GM12878 (cell line): ENCODE data around the gene C9orf72.

Experiments
- ATF2 ChIP-seq: IDR thresholded peaks from 2 replicates; pipeline ENCODE4 v1.6.1; 2012; ENCODE audit warnings: low read length, inconsistent platforms
- CHD2 ChIP-seq: IDR thresholded peaks from 2 replicates; pipeline ENCODE4 v1.6.1; 2011; ENCODE audit warnings: low read depth, low read length, improper control_type of control experiment, borderline replicate concordance
- EP300 ChIP-seq, 2 experiments: fragments of 150-350 bp in 1 of 2; IDR thresholded peaks; 2 replicates each; pipeline ENCODE4 v1.6.1; 2011 to 2012; ENCODE audit warnings: low read depth in 2 of 2, low read length in 2 of 2, borderline replicate concordance in 1 of 2, improper control_type of control experiment in 1 of 2, inconsistent platforms in 1 of 2; ENCODE audit not compliant: control insufficient read depth in 1 of 2
- EZH2 ChIP-seq: IDR thresholded peaks from 2 replicates; pipeline ENCODE4 v1.6.1; 2012; ENCODE audit warnings: low read depth, mild to moderate bottlenecking, control low read depth, inconsistent platforms, low read length, borderline replicate concordance; ENCODE audit not compliant: control insufficient read depth
- JUND ChIP-seq: IDR thresholded peaks from 2 replicates; pipeline ENCODE4 v1.6.1; 2012; ENCODE audit warnings: low read depth, mild to moderate bottlenecking, low read length, improper control_type of control experiment, moderate library complexity
- MAX ChIP-seq: IDR thresholded peaks from 2 replicates; pipeline ENCODE4 v1.6.1; 2012; ENCODE audit warnings: low read depth, low read length, improper control_type of control experiment
- MYC ChIP-seq: IDR thresholded peaks from 2 replicates; pipeline ENCODE4 v1.6.1; 2011; ENCODE audit warnings: mild to moderate bottlenecking, low read length, moderate library complexity, inconsistent platforms; ENCODE audit not compliant: insufficient read depth, insufficient replicate concordance, insufficient read length, severe bottlenecking
- POLR2AphosphoS5 ChIP-seq: IDR thresholded peaks from 2 replicates; pipeline ENCODE4 v1.6.1; 2011; ENCODE audit warnings: mild to moderate bottlenecking, low read length, inconsistent platforms
- RBBP5 ChIP-seq: fragments of 200-600 bp; sonication (generic); conservative IDR thresholded peaks from 2 replicates; pipeline ENCODE4 v1.6.1; 2016
- TAF1 ChIP-seq: IDR thresholded peaks from 2 replicates; pipeline ENCODE4 v1.6.1; 2011; ENCODE audit warnings: mild to moderate bottlenecking, low read depth, low read length, borderline replicate concordance
- TARDBP ChIP-seq: IDR thresholded peaks from 2 replicates; pipeline ENCODE4 v1.6.1; 2016; ENCODE audit warnings: borderline replicate concordance
- ZNF207 ChIP-seq: fragments of 450-650 bp; IDR thresholded peaks from 2 replicates; pipeline ENCODE4 v1.6.1; 2014; ENCODE audit warnings: antibody characterized with exemption, mild to moderate bottlenecking, borderline replicate concordance
- TF ChIP-seq, protein P1 (sequence below), 3 experiments: IDR thresholded peaks in 2 of 3; conservative IDR thresholded peaks in 1 of 3; 2 replicates each; pipeline ENCODE4 v1.5.1; 2011; ENCODE audit warnings: low read depth in 3 of 3, low read length in 3 of 3, mild to moderate bottlenecking in 3 of 3, control low read depth in 2 of 3, moderate library complexity in 2 of 3, inconsistent platforms in 1 of 3, mixed read lengths in 1 of 3; ENCODE audit not compliant: control insufficient read depth in 2 of 3, insufficient read depth in 1 of 3; ENCODE audit errors: extremely low read depth in 1 of 3

DNA sequence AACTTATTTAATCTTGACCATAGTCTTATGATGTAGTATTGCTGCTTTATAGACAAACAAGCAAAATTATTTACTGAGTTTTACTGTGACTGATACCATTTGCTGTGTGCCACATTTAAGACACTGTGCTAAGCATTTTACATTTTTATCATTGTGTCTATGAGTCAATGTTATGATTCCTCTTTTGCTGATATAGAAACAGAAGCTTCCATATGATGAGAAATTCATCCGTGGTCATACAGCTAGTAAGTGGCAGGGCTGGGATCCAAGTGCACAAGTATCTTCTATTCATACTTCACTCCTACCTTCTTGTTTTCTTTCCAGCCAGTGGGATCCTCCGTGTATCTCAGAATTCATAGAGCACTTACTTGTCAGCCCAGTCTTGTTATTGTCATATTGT lies 66.3 kb downstream of the C9orf72 start:
- no peak for TF ChIP-seq POLR2AphosphoS5
- no peak for TF ChIP-seq EZH2
- no peak for TF ChIP-seq RBBP5
- TF ChIP-seq, protein P1, sequence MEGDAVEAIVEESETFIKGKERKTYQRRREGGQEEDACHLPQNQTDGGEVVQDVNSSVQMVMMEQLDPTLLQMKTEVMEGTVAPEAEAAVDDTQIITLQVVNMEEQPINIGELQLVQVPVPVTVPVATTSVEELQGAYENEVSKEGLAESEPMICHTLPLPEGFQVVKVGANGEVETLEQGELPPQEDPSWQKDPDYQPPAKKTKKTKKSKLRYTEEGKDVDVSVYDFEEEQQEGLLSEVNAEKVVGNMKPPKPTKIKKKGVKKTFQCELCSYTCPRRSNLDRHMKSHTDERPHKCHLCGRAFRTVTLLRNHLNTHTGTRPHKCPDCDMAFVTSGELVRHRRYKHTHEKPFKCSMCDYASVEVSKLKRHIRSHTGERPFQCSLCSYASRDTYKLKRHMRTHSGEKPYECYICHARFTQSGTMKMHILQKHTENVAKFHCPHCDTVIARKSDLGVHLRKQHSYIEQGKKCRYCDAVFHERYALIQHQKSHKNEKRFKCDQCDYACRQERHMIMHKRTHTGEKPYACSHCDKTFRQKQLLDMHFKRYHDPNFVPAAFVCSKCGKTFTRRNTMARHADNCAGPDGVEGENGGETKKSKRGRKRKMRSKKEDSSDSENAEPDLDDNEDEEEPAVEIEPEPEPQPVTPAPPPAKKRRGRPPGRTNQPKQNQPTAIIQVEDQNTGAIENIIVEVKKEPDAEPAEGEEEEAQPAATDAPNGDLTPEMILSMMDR (IDR thresholded peaks at IDR 0.05 in 2 of 3, conservative IDR thresholded peaks at IDR 0.05 in 1 of 3; ENCODE audit: control insufficient read depth in 2 of 3, extremely low read depth in 1 of 3, insufficient read depth in 1 of 3, low read depth in 3 of 3, low read length in 3 of 3) = no peak
- no peak for TF ChIP-seq JUND
- TF ChIP-seq MAX = no peak
- no peak for TF ChIP-seq CHD2
- no peak for TF ChIP-seq ATF2
- TF ChIP-seq TAF1 = no peak
- no peak for TF ChIP-seq MYC
- no peak for TF ChIP-seq TARDBP
- TF ChIP-seq EP300 (IDR thresholded peaks at IDR 0.05; ENCODE audit: borderline replicate concordance in 1 of 2, control insufficient read depth in 1 of 2, low read depth in 2 of 2, low read length in 2 of 2) = no peak
- no peak for TF ChIP-seq ZNF207
